Measurements from ENCODE around the gene ZBTB8B. TPM values are rescaled to one million over a fixed set of nuclear protein-coding genes. Genes with fewer than 3 reads are reported as not detected.

ZBTB8B gene
- total and polyA plus RNA-seq, 10 of the 15 experiments (the other 5 are each of a cell fraction or from before 2014, with no cell fraction given): under 0.01 to 0.04 (median 0.01) TPM; not detected in 4

GRCh38 chr1:32509939-32510338 is 45.1 kb downstream of the ZBTB8B start:
- TF ChIP-seq GATAD2B (conservative IDR thresholded peaks at IDR 0.05; ENCODE audit: low read depth) (no peak), BACH1 (IDR thresholded peaks at IDR 0.05; ENCODE audit: borderline replicate concordance) (no peak), CBX3 (IDR thresholded peaks at IDR 0.05; ENCODE audit: borderline replicate concordance, low read depth) (no peak), TCF3 (IDR thresholded peaks at IDR 0.05; ENCODE audit: borderline replicate concordance, insufficient read depth, low read depth, low read length) (no peak), POLR2AphosphoS5 (IDR thresholded peaks at IDR 0.05; ENCODE audit: low read length) (no peak), IKZF1 (conservative IDR thresholded peaks at IDR 0.05) (no peak), NFIC (IDR thresholded peaks at IDR 0.05; ENCODE audit: low read depth, low read length) (no peak)
- POLR2A ChIA-PET: no interaction called here
- ATAC-seq: no peak
- H3K9me3 ChIP-seq (replicated peaks; ENCODE audit: control insufficient read depth, insufficient read depth, low read length): no peaks in the 10 kb centered on the region
- in situ Hi-C loops (cut with MboI) (no loop called here), intact Hi-C loops (cut with micrococcal nuclease; ENCODE audit: unreplicated experiment) (no loop called here)
- no peaks in the 10 kb centered on the region for H3K27me3 ChIP-seq (replicated peaks in 1 of 2; ENCODE audit: control insufficient read depth in 2 of 2, insufficient read depth in 2 of 2, low read length in 1 of 2)
- no peaks in the 10 kb centered on the region for H3K36me3 ChIP-seq (ENCODE audit: control insufficient read depth in 2 of 2, insufficient read depth in 2 of 2, low read length in 1 of 2)
- SMC1A ChIA-PET (ENCODE audit: uncharacterized antibody, unreplicated experiment): no interaction called here
- DNase-seq (ENCODE audit: low read depth, low spot score): no peak
- no peak overlapping the region for H3K4me3 ChIP-seq
- 100% methylated on average over 1 of the region's 1 CpG for WGBS (ENCODE audit: insufficient coverage, insufficient replicate concordance, low lambda C conversion rate, missing lambda C conversion rate)
- BruUV-seq (replicated peaks): no TSS peak
- no peaks in the 10 kb centered on the region for H3K79me2 ChIP-seq (ENCODE audit: control insufficient read depth, insufficient read depth, low read length)
- no peaks in the 10 kb centered on the region for H4K20me1 ChIP-seq (ENCODE audit: control insufficient read depth, insufficient read depth)
- no peak overlapping the region for H3K4me2 ChIP-seq (ENCODE audit: control insufficient read depth, insufficient read depth)
- no peak overlapping the region for H3K9ac ChIP-seq (ENCODE audit: control insufficient read depth, insufficient read depth, low read length)
- no peaks in the 10 kb centered on the region for H3K4me1 ChIP-seq (ENCODE audit: control insufficient read depth, insufficient read depth, low read length)
- H2AFZ ChIP-seq (ENCODE audit: control insufficient read depth, low read depth, low read length): no peak overlapping the region
- FAIRE-seq: no peak
- CTCF ChIA-PET: interaction anchor here (1.0 to 2.6 kb wide), 2 partner anchors 8 to 10 kb away, joined by 3 to 15 read pairs; no protein-coding TSS in a partner anchor
- RAD21 ChIA-PET (ENCODE audit: unreplicated experiment): no interaction called here
- no peak overlapping the region for H3K27ac ChIP-seq (ENCODE audit: control insufficient read depth, insufficient read depth)

Other genes starting within 250 kb of the ZBTB8B start
Only the 7 nearest of the 13 such genes appear.
- gene HDAC1, start 173.0 kb upstream of the ZBTB8B start, total RNA-seq (2014; rRNA removed): 154 and 164 TPM in 2 replicates
- 145 and 147 TPM in 2 replicates for gene HDAC1, start 173.0 kb upstream of the ZBTB8B start, total RNA-seq (2014; rRNA removed; fragmentation: Illumina TruSeq; extraction: Trizol)
- gene HDAC1, start 173.0 kb upstream of the ZBTB8B start, total RNA-seq (2021): 153 and 154 TPM in 2 replicates
- 285 and 331 TPM in 2 replicates for gene HDAC1, start 173.0 kb upstream of the ZBTB8B start, polyA plus RNA-seq (2011; rRNA removed)
- gene HDAC1, start 173.0 kb upstream of the ZBTB8B start, polyA plus RNA-seq (2014; fragmentation: Illumina TruSeq; extraction: Trizol): 189 and 199 TPM in 2 replicates
- gene HDAC1, start 173.0 kb upstream of the ZBTB8B start, polyA plus RNA-seq (2014; fragmentation: Nextera tagmentation; extraction: Ambion mirVana): 100 to 1,000 TPM; 150 to 151 TPM
- gene HDAC1, start 173.0 kb upstream of the ZBTB8B start, polyA plus RNA-seq (2014; rRNA removed): 170 and 182 TPM in 2 replicates
- 100 to 1,000 TPM; 196 to 206 TPM for gene HDAC1, start 173.0 kb upstream of the ZBTB8B start, polyA plus RNA-seq (2016; fragmentation: Nextera tagmentation; extraction: Ambion mirVana)
- gene MARCKSL1, start 128.8 kb upstream of the ZBTB8B start, total RNA-seq (2014; rRNA removed): 106 TPM in 2 replicates
- gene MARCKSL1, start 128.8 kb upstream of the ZBTB8B start, total RNA-seq (2014; rRNA removed; fragmentation: Illumina TruSeq; extraction: Trizol): 71.4 and 80.8 TPM in 2 replicates
- 180 and 191 TPM in 2 replicates for gene MARCKSL1, start 128.8 kb upstream of the ZBTB8B start, total RNA-seq (2021)
- 106 and 147 TPM in 2 replicates for gene MARCKSL1, start 128.8 kb upstream of the ZBTB8B start, polyA plus RNA-seq (2011; rRNA removed)
- 189 and 225 TPM in 2 replicates for gene MARCKSL1, start 128.8 kb upstream of the ZBTB8B start, polyA plus RNA-seq (2014; fragmentation: Illumina TruSeq; extraction: Trizol)
- gene MARCKSL1, start 128.8 kb upstream of the ZBTB8B start, polyA plus RNA-seq (2014; fragmentation: Nextera tagmentation; extraction: Ambion mirVana): 10 to 100 TPM; 14.5 to 32.6 TPM
- gene MARCKSL1, start 128.8 kb upstream of the ZBTB8B start, polyA plus RNA-seq (2014; rRNA removed): 200 and 211 TPM in 2 replicates
- gene MARCKSL1, start 128.8 kb upstream of the ZBTB8B start, polyA plus RNA-seq (2016; fragmentation: Nextera tagmentation; extraction: Ambion mirVana): 100 to 1,000 TPM; 169 to 194 TPM
- gene FAM229A, start 102.6 kb upstream of the ZBTB8B start, total RNA-seq (2014; rRNA removed): 1.4 and 2.1 TPM in 2 replicates
- gene FAM229A, start 102.6 kb upstream of the ZBTB8B start, total RNA-seq (2014; rRNA removed; fragmentation: Illumina TruSeq; extraction: Trizol): 1.2 and 1.3 TPM in 2 replicates
- gene FAM229A, start 102.6 kb upstream of the ZBTB8B start, total RNA-seq (2021): 3.1 and 5.1 TPM in 2 replicates
- 4.0 and 5.3 TPM in 2 replicates for gene FAM229A, start 102.6 kb upstream of the ZBTB8B start, polyA plus RNA-seq (2011; rRNA removed)
- gene FAM229A, start 102.6 kb upstream of the ZBTB8B start, polyA plus RNA-seq (2014; fragmentation: Illumina TruSeq; extraction: Trizol): 2.6 and 2.9 TPM in 2 replicates
- under 1 TPM in 1 of 2 experiments, not detected in 1; 0.02 TPM for gene FAM229A, start 102.6 kb upstream of the ZBTB8B start, polyA plus RNA-seq (2014; fragmentation: Nextera tagmentation; extraction: Ambion mirVana)
- 4.5 and 5.3 TPM in 2 replicates for gene FAM229A, start 102.6 kb upstream of the ZBTB8B start, polyA plus RNA-seq (2014; rRNA removed)
- gene FAM229A, start 102.6 kb upstream of the ZBTB8B start, polyA plus RNA-seq (2016; fragmentation: Nextera tagmentation; extraction: Ambion mirVana): 1 to 10 TPM in 1 of 2 experiments, under 1 TPM in 1; 0.25 to 1.2 TPM
- gene TSSK3, start 102.5 kb upstream of the ZBTB8B start, total RNA-seq (2014; rRNA removed): 0.56 and 0.98 TPM in 2 replicates
- 0.63 and 1.6 TPM in 2 replicates for gene TSSK3, start 102.5 kb upstream of the ZBTB8B start, total RNA-seq (2014; rRNA removed; fragmentation: Illumina TruSeq; extraction: Trizol)
- gene TSSK3, start 102.5 kb upstream of the ZBTB8B start, total RNA-seq (2021): 0.82 and 1.2 TPM in 2 replicates
- gene TSSK3, start 102.5 kb upstream of the ZBTB8B start, polyA plus RNA-seq (2011; rRNA removed): 0.67 and 1.2 TPM in 2 replicates
- 0.48 and 0.92 TPM in 2 replicates for gene TSSK3, start 102.5 kb upstream of the ZBTB8B start, polyA plus RNA-seq (2014; fragmentation: Illumina TruSeq; extraction: Trizol)
- under 1 TPM; 0.42 to 0.77 TPM for gene TSSK3, start 102.5 kb upstream of the ZBTB8B start, polyA plus RNA-seq (2014; fragmentation: Nextera tagmentation; extraction: Ambion mirVana)
- 0.51 and 1.2 TPM in 2 replicates for gene TSSK3, start 102.5 kb upstream of the ZBTB8B start, polyA plus RNA-seq (2014; rRNA removed)
- gene TSSK3, start 102.5 kb upstream of the ZBTB8B start, polyA plus RNA-seq (2016; fragmentation: Nextera tagmentation; extraction: Ambion mirVana): under 1 TPM; 0.58 to 0.82 TPM
- 23.3 and 25.1 TPM in 2 replicates for gene BSDC1, start 70.6 kb upstream of the ZBTB8B start, total RNA-seq (2014; rRNA removed)
- 22.3 and 22.7 TPM in 2 replicates for gene BSDC1, start 70.6 kb upstream of the ZBTB8B start, total RNA-seq (2014; rRNA removed; fragmentation: Illumina TruSeq; extraction: Trizol)
- 23.9 and 25.2 TPM in 2 replicates for gene BSDC1, start 70.6 kb upstream of the ZBTB8B start, total RNA-seq (2021)
- gene BSDC1, start 70.6 kb upstream of the ZBTB8B start, polyA plus RNA-seq (2011; rRNA removed): 32.8 and 39.7 TPM in 2 replicates
- gene BSDC1, start 70.6 kb upstream of the ZBTB8B start, polyA plus RNA-seq (2014; fragmentation: Illumina TruSeq; extraction: Trizol): 22.5 and 27.4 TPM in 2 replicates
- 1 to 10 TPM; 3.0 to 4.9 TPM for gene BSDC1, start 70.6 kb upstream of the ZBTB8B start, polyA plus RNA-seq (2014; fragmentation: Nextera tagmentation; extraction: Ambion mirVana)
- 25.4 and 28.5 TPM in 2 replicates for gene BSDC1, start 70.6 kb upstream of the ZBTB8B start, polyA plus RNA-seq (2014; rRNA removed)
- 10 to 100 TPM; 18.2 to 20.2 TPM for gene BSDC1, start 70.6 kb upstream of the ZBTB8B start, polyA plus RNA-seq (2016; fragmentation: Nextera tagmentation; extraction: Ambion mirVana)
- gene ZBTB8A, start 74.4 kb downstream of the ZBTB8B start, total RNA-seq (2014; rRNA removed): 2.1 and 2.9 TPM in 2 replicates
- 2.5 and 2.6 TPM in 2 replicates for gene ZBTB8A, start 74.4 kb downstream of the ZBTB8B start, total RNA-seq (2014; rRNA removed; fragmentation: Illumina TruSeq; extraction: Trizol)
- 2.7 and 3.5 TPM in 2 replicates for gene ZBTB8A, start 74.4 kb downstream of the ZBTB8B start, total RNA-seq (2021)
- 1.1 and 1.4 TPM in 2 replicates for gene ZBTB8A, start 74.4 kb downstream of the ZBTB8B start, polyA plus RNA-seq (2011; rRNA removed)
- 3.1 and 3.8 TPM in 2 replicates for gene ZBTB8A, start 74.4 kb downstream of the ZBTB8B start, polyA plus RNA-seq (2014; fragmentation: Illumina TruSeq; extraction: Trizol)
- gene ZBTB8A, start 74.4 kb downstream of the ZBTB8B start, polyA plus RNA-seq (2014; fragmentation: Nextera tagmentation; extraction: Ambion mirVana): under 1 TPM; 0.48 to 0.90 TPM
- 1.6 and 2.2 TPM in 2 replicates for gene ZBTB8A, start 74.4 kb downstream of the ZBTB8B start, polyA plus RNA-seq (2014; rRNA removed)
- 1 to 10 TPM; 3.7 to 4.7 TPM for gene ZBTB8A, start 74.4 kb downstream of the ZBTB8B start, polyA plus RNA-seq (2016; fragmentation: Nextera tagmentation; extraction: Ambion mirVana)
- gene ZBTB8OS, start 185.5 kb downstream of the ZBTB8B start, total RNA-seq (2014; rRNA removed): 77.9 and 83.8 TPM in 2 replicates
- 144 and 146 TPM in 2 replicates for gene ZBTB8OS, start 185.5 kb downstream of the ZBTB8B start, total RNA-seq (2014; rRNA removed; fragmentation: Illumina TruSeq; extraction: Trizol)
- 77.8 and 88.9 TPM in 2 replicates for gene ZBTB8OS, start 185.5 kb downstream of the ZBTB8B start, total RNA-seq (2021)
- 131 and 193 TPM in 2 replicates for gene ZBTB8OS, start 185.5 kb downstream of the ZBTB8B start, polyA plus RNA-seq (2011; rRNA removed)
- gene ZBTB8OS, start 185.5 kb downstream of the ZBTB8B start, polyA plus RNA-seq (2014; fragmentation: Illumina TruSeq; extraction: Trizol): 133 and 180 TPM in 2 replicates
- gene ZBTB8OS, start 185.5 kb downstream of the ZBTB8B start, polyA plus RNA-seq (2014; fragmentation: Nextera tagmentation; extraction: Ambion mirVana): 100 to 1,000 TPM; 294 to 350 TPM
- gene ZBTB8OS, start 185.5 kb downstream of the ZBTB8B start, polyA plus RNA-seq (2014; rRNA removed): 123 and 150 TPM in 2 replicates
- gene ZBTB8OS, start 185.5 kb downstream of the ZBTB8B start, polyA plus RNA-seq (2016; fragmentation: Nextera tagmentation; extraction: Ambion mirVana): 100 to 1,000 TPM; 137 to 140 TPM